ENCODE data around the gene PCCB. TPM values are rescaled to one million over a fixed set of nuclear protein-coding genes. Genes with fewer than 3 reads are reported as not detected.
"Not testable (repeated sequence)": the region's sequence is repeated elsewhere in the genome, so short reads cannot be mapped to it uniquely, and the experiment has no call there.

Gene PCCB
- total and polyA plus RNA-seq, 2 donors (not counting 3 experiments of a cell fraction or from before 2014, with no cell fraction given): 28.6 to 36.5 TPM

- Histone ChIP-seq H2AFZ (ENCODE audit: low read depth, low read length) (no peak overlapping the region), H3K9me3 (replicated peaks; ENCODE audit: control insufficient read depth, insufficient read depth, low read length) (no peaks in the 10 kb centered on the region), H3K4me2 (ENCODE audit: insufficient read depth, low read length) (no peak overlapping the region), H3K4me3 (replicated peaks in 1 of 3; ENCODE audit: insufficient read depth in 1 of 3, low read depth in 1 of 3, low read length in 3 of 3) (no peak overlapping the region), H3K27me3 (ENCODE audit: control insufficient read depth in 2 of 2, insufficient read depth in 2 of 2, low read length in 2 of 2) (no peaks in the 10 kb centered on the region), H3K9me1 (replicated peaks; ENCODE audit: control insufficient read depth, extremely low read depth, insufficient read depth, low read length) (no peaks in the 10 kb centered on the region), H3K36me3 (ENCODE audit: control insufficient read depth in 2 of 2, extremely low read depth in 1 of 2, insufficient read depth in 2 of 2, low read length in 2 of 2) (peaks cover 5 to 12% of the 10 kb centered on the region in 2 experiments), H3K4me1 (ENCODE audit: control insufficient read depth, extremely low read depth, insufficient read depth, low read length) (no peaks in the 10 kb centered on the region), H3K79me2 (ENCODE audit: control insufficient read depth, insufficient read depth, low read length) (no peaks in the 10 kb centered on the region), H4K20me1 (replicated peaks; ENCODE audit: control insufficient read depth, extremely low read depth, insufficient read depth, low read length) (no peaks in the 10 kb centered on the region), H3K9ac (replicated peaks; ENCODE audit: extremely low read depth, insufficient read depth, low read length) (no peak overlapping the region), H3K27ac (ENCODE audit: insufficient read depth, low read depth, low read length) (no peak overlapping the region)
- ChIA-PET CTCF (interaction anchor here (0.9 to 3.7 kb wide), 6 partner anchors 9 to 418 kb away, joined by 3 to 21 read pairs (median 4); partner anchors contain the start of gene STAG1), POLR2A (interaction anchor here (0.6 kb wide), 2 partner anchors 133 to 418 kb away, joined by 3 to 4 read pairs; partner anchors contain the start of gene STAG1)
- intact Hi-C loops (cut with micrococcal nuclease): loop anchor here (5.0 kb wide), 1 partner anchor 257 kb away; no protein-coding TSS in a partner anchor
- TF ChIP-seq EZH2 (IDR thresholded peaks at IDR 0.05; ENCODE audit: borderline replicate concordance, low read depth, low read length, severe bottlenecking): no peak
- TF ChIP-seq POLR2AphosphoS5 (IDR thresholded peaks at IDR 0.05; ENCODE audit: insufficient read depth, low read depth, low read length): no peak
- TF ChIP-seq FOS (IDR thresholded peaks at IDR 0.05; ENCODE audit: borderline replicate concordance, insufficient read depth, low read length): no peak
- TF ChIP-seq, protein P1, sequence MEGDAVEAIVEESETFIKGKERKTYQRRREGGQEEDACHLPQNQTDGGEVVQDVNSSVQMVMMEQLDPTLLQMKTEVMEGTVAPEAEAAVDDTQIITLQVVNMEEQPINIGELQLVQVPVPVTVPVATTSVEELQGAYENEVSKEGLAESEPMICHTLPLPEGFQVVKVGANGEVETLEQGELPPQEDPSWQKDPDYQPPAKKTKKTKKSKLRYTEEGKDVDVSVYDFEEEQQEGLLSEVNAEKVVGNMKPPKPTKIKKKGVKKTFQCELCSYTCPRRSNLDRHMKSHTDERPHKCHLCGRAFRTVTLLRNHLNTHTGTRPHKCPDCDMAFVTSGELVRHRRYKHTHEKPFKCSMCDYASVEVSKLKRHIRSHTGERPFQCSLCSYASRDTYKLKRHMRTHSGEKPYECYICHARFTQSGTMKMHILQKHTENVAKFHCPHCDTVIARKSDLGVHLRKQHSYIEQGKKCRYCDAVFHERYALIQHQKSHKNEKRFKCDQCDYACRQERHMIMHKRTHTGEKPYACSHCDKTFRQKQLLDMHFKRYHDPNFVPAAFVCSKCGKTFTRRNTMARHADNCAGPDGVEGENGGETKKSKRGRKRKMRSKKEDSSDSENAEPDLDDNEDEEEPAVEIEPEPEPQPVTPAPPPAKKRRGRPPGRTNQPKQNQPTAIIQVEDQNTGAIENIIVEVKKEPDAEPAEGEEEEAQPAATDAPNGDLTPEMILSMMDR (IDR thresholded peaks at IDR 0.05; ENCODE audit: extremely low read depth in 1 of 2, insufficient read depth in 1 of 2, low read depth in 1 of 2, low read length in 2 of 2): no peak
- TF ChIP-seq POLR2A (IDR thresholded peaks at IDR 0.05; ENCODE audit: low read depth, low read length): no peak
- TF ChIP-seq GATA2 (IDR thresholded peaks at IDR 0.05; ENCODE audit: insufficient read depth, insufficient read length, low read depth, low read length): no peak
- TF ChIP-seq MYC (IDR thresholded peaks at IDR 0.05; ENCODE audit: low read depth, low read length): no peak
- no peak for TF ChIP-seq JUN (IDR thresholded peaks at IDR 0.05; ENCODE audit: borderline replicate concordance, insufficient read depth, insufficient read length, low read depth)
- TF ChIP-seq, protein P2, sequence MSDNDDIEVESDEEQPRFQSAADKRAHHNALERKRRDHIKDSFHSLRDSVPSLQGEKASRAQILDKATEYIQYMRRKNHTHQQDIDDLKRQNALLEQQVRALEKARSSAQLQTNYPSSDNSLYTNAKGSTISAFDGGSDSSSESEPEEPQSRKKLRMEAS (IDR thresholded peaks at IDR 0.05; ENCODE audit: insufficient read depth, insufficient read length): no peak
- FAIRE-seq (no peak), DNase-seq (ENCODE audit: low read depth, low spot score) (no peak)
- dilution Hi-C loops (cut with MboI; ENCODE audit: extremely low pct_ligation_motif_present, low sequenced_read_pairs): no loop called here
- BruUV-seq (replicated peaks): no TSS peak
Observed at GRCh38 chr3:136334209-136334608, 84.1 kb downstream of the PCCB start.

DNA sequence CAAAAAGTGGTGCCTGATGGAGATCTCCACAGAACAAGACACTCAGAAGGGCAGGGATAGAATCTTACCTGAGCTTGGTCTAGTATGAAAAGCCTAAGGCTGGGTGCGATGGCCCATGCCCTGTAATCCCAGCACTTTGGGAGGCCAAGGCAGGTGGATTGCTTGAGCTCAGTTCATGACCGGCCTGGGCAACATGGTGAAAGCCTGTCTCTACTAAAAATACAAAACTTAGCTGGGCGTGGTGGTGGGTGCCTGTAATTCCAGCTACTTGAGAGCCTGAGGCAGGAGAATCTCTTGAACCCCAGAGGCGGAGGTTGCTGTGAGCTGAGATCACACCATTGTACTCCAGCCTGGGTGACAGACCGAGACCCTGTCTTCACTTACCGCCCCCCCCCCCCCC lies 84.6 kb downstream of the PCCB start:
- H3K4me2 ChIP-seq (ENCODE audit: insufficient read depth, low read length); H3K4me3 ChIP-seq (replicated peaks in 1 of 3; ENCODE audit: insufficient read depth in 1 of 3, low read depth in 1 of 3, low read length in 3 of 3); POLR2A ChIA-PET; H2AFZ ChIP-seq (ENCODE audit: low read depth, low read length); H3K9me1 ChIP-seq (replicated peaks; ENCODE audit: control insufficient read depth, extremely low read depth, insufficient read depth, low read length); H3K27ac ChIP-seq (ENCODE audit: insufficient read depth, low read depth, low read length); H4K20me1 ChIP-seq (replicated peaks; ENCODE audit: control insufficient read depth, extremely low read depth, insufficient read depth, low read length); H3K4me1 ChIP-seq (ENCODE audit: control insufficient read depth, extremely low read depth, insufficient read depth, low read length); H3K79me2 ChIP-seq (ENCODE audit: control insufficient read depth, insufficient read depth, low read length); H3K9ac ChIP-seq (replicated peaks; ENCODE audit: extremely low read depth, insufficient read depth, low read length); BruUV-seq (replicated peaks); H3K9me3 ChIP-seq (replicated peaks; ENCODE audit: control insufficient read depth, insufficient read depth, low read length); dilution Hi-C loops (cut with MboI; ENCODE audit: extremely low pct_ligation_motif_present, low sequenced_read_pairs); H3K27me3 ChIP-seq (ENCODE audit: control insufficient read depth in 2 of 2, insufficient read depth in 2 of 2, low read length in 2 of 2); DNase-seq (ENCODE audit: low read depth, low spot score); FAIRE-seq: not testable (repeated sequence)
- intact Hi-C loops (cut with micrococcal nuclease): loop anchor here (5.0 kb wide), 1 partner anchor 257 kb away; no protein-coding TSS in a partner anchor
- H3K36me3 ChIP-seq (ENCODE audit: control insufficient read depth in 2 of 2, extremely low read depth in 1 of 2, insufficient read depth in 2 of 2, low read length in 2 of 2): peaks cover 5 to 12% of the 10 kb centered on the region in 2 experiments
- CTCF ChIA-PET: interaction anchor here (1.2 to 3.7 kb wide), 4 partner anchors 17 to 418 kb away, joined by 3 to 21 read pairs (median 4); partner anchors contain the start of gene STAG1

Measured in endothelial cell of umbilical vein (primary cell).